NCI-H446 treated with DMSO at 0.1 percent for 48 hours (cell line): Measurements from ENCODE around the gene SLAMF7.
"Not testable (repeated sequence)": the region's sequence is repeated elsewhere in the genome, so short reads cannot be mapped to it uniquely, and the experiment has no call there.

Experiments
- DNase-seq: peaks from one replicate; lab custom pipeline; 2025; lab: John Stamatoyannopoulos, UW

Gene SLAMF7

GRCh38 chr1:160774886-160775719, 36.1 kb downstream of the SLAMF7 start:
- no peak for DNase-seq

GRCh38 chr1:160776178-160776577, 37.1 kb downstream of the SLAMF7 start:
- no peak for DNase-seq

GRCh38 chr1:160777486-160778089, 38.5 kb downstream of the SLAMF7 start:
- DNase-seq: no peak

GRCh38 chr1:160778976-160779375, 39.9 kb downstream of the SLAMF7 start:
- DNase-seq: no peak

- DNase-seq: no peak
Observed at GRCh38 chr1:160779626-160780397, 40.8 kb downstream of the SLAMF7 start.

GRCh38 chr1:160780398-160780755, 41.3 kb downstream of the SLAMF7 start:
- DNase-seq: no peak

- DNase-seq: no peak
Observed at GRCh38 chr1:160781186-160781766, 42.2 kb downstream of the SLAMF7 start.

GRCh38 chr1:160781914-160782689, 43.1 kb downstream of the SLAMF7 start:
- DNase-seq: no peak

GRCh38 chr1:160782988-160783765, 44.1 kb downstream of the SLAMF7 start:
- not testable (repeated sequence) for DNase-seq

GRCh38 chr1:160789051-160789701, 50.1 kb downstream of the SLAMF7 start:
- DNase-seq: no peak

- no peak for DNase-seq
Observed at GRCh38 chr1:160789702-160790611, 50.9 kb downstream of the SLAMF7 start.

- DNase-seq: no peak
Observed at GRCh38 chr1:160794376-160794775, 55.3 kb downstream of the SLAMF7 start.

- no peak for DNase-seq
Observed at GRCh38 chr1:160795951-160796383, 56.9 kb downstream of the SLAMF7 start, which contains the start of gene LY9. LY9 (plus strand) TSS chr1:160796174; CDS start chr1:160796188, 14 bp downstream.

- DNase-seq: no peak
Observed at GRCh38 chr1:160797271-160797709, 58.2 kb downstream of the SLAMF7 start.

- no peak for DNase-seq
Observed at GRCh38 chr1:160797861-160798273, 58.8 kb downstream of the SLAMF7 start.

GRCh38 chr1:160798439-160798838, 59.4 kb downstream of the SLAMF7 start:
- DNase-seq: no peak

- no peak for DNase-seq
Observed at GRCh38 chr1:160799641-160800040, 60.6 kb downstream of the SLAMF7 start.

GRCh38 chr1:160800142-160800541, 61.1 kb downstream of the SLAMF7 start:
- no peak for DNase-seq
